Measurements from ENCODE around the gene CHCHD3. TPM values are rescaled to one million over a fixed set of nuclear protein-coding genes. Genes with fewer than 3 reads are reported as not detected.

The CHCHD3 gene
- total and polyA plus RNA-seq, 2 of the 4 experiments (the other 2 are of a cell fraction), result 56.9 to 141 TPM

- H3K56ac ChIP-seq (ENCODE audit: extremely low read depth, insufficient read depth, low read length), result no peak overlapping the region
- no peak overlapping the region for H2BK120ac ChIP-seq (ENCODE audit: low read depth, low read length)
- ChIA-PET CTCF (no interaction called here), POLR2A (ENCODE audit: unreplicated experiment) (no interaction called here)
- no peak for ATAC-seq (ENCODE audit: low read depth)
- no peak overlapping the region for H3K9ac ChIP-seq (ENCODE audit: low read depth, low read length)
- TF ChIP-seq RCOR1 (IDR thresholded peaks at IDR 0.05; ENCODE audit: insufficient replicate concordance, low read length) (no peak), RAD21 (IDR thresholded peaks at IDR 0.05; ENCODE audit: low read length) (no peak), MAZ (IDR thresholded peaks at IDR 0.05; ENCODE audit: borderline replicate concordance, low read depth, low read length) (no peak), USF2 (IDR thresholded peaks at IDR 0.05; ENCODE audit: low read depth, low read length) (no peak), MXI1 (IDR thresholded peaks at IDR 0.05; ENCODE audit: borderline replicate concordance, low read depth, low read length) (no peak), NFE2L2 (IDR thresholded peaks at IDR 0.05; ENCODE audit: low read depth, low read length) (no peak), CHD1 (IDR thresholded peaks at IDR 0.05; ENCODE audit: low read depth, low read length) (no peak), FOS (IDR thresholded peaks at IDR 0.05; ENCODE audit: low read depth, low read length) (no peak), CEBPB (IDR thresholded peaks at IDR 0.05; ENCODE audit: low read depth, low read length) (no peak), ELK1 (IDR thresholded peaks at IDR 0.05; ENCODE audit: borderline replicate concordance, low read depth, low read length) (no peak), MAFK (IDR thresholded peaks at IDR 0.05; ENCODE audit: low read depth, low read length) (no peak), SMC3 (IDR thresholded peaks at IDR 0.05; ENCODE audit: low read depth, low read length) (no peak)
- DNase-seq, result no peak
- H3K27ac ChIP-seq (ENCODE audit: insufficient read depth, low read length), result no peak overlapping the region
- H3K4ac ChIP-seq (ENCODE audit: low read depth, low read length), result no peak overlapping the region
- no peak overlapping the region for H2BK5ac ChIP-seq (ENCODE audit: low read depth, low read length, poor library complexity, severe bottlenecking)
- no peak overlapping the region for H3K4me3 ChIP-seq (ENCODE audit: insufficient read depth, low read depth, low read length)
- no peaks in the 10 kb centered on the region for H3K27me3 ChIP-seq (ENCODE audit: control insufficient read depth, insufficient read depth, low read length)
- no peaks in the 10 kb centered on the region for H3K9me3 ChIP-seq (ENCODE audit: control insufficient read depth, insufficient read depth, low read length)
- H3K14ac ChIP-seq (replicated peaks; ENCODE audit: low read depth, low read length), result no peak overlapping the region
- no peak overlapping the region for H4K8ac ChIP-seq (ENCODE audit: low read depth in 2 of 2, low read length in 2 of 2)
- no TSS peak for BruUV-seq (replicated peaks)
- no peak overlapping the region for H3K18ac ChIP-seq (ENCODE audit: low read depth, low read length)
- no peak overlapping the region for H3K4me2 ChIP-seq (ENCODE audit: low read depth, low read length)
- H2AFZ ChIP-seq (replicated peaks; ENCODE audit: low read length, poor library complexity), result no peak overlapping the region
- no peak overlapping the region for H2BK20ac ChIP-seq (ENCODE audit: low read depth, low read length)
- H4K20me1 ChIP-seq (ENCODE audit: insufficient read depth, low read length), result no peaks in the 10 kb centered on the region
- in situ Hi-C loops (cut with MboI; ENCODE audit: low sequenced_read_pairs), result no loop called here
- intact Hi-C loops (cut with micrococcal nuclease), result no loop called here
- no peaks in the 10 kb centered on the region for H3K36me3 ChIP-seq (ENCODE audit: control insufficient read depth, insufficient read depth, low read length)
- peaks cover 2% of the 10 kb centered on the region; the same call in 1 of the 2 replicates for H3K4me1 ChIP-seq (ENCODE audit: control insufficient read depth, insufficient read depth, low read length)
- dilution Hi-C loops (cut with HindIII; ENCODE audit: low sequenced_read_pairs, unreplicated experiment), result no loop called here
- H2BK15ac ChIP-seq (ENCODE audit: low read depth, low read length), result no peak overlapping the region
- H2AK5ac ChIP-seq (ENCODE audit: low read depth, low read length), result no peak overlapping the region
- no peak overlapping the region for H4K5ac ChIP-seq (ENCODE audit: low read depth, low read length)
- no peak overlapping the region for H2AK9ac ChIP-seq (replicated peaks; ENCODE audit: low read depth, low read length, poor library complexity)
- peaks cover 6 to 10% of the 10 kb centered on the region in 2 experiments; a peak in 2 of 4 replicates for H3K79me1 ChIP-seq (ENCODE audit: low read depth in 1 of 2, low read length in 2 of 2)
- H3K9me1 ChIP-seq (ENCODE audit: insufficient read depth, low read length), result no peaks in the 10 kb centered on the region; the same call in 1 of the 2 replicates
- H4K91ac ChIP-seq (ENCODE audit: insufficient read depth, low read depth, low read length), result no peak overlapping the region
- no peak overlapping the region for H3K23ac ChIP-seq (ENCODE audit: low read depth, low read length)
These were observed 282.8 kb downstream of the CHCHD3 start for GRCh38 chr7:132799081-132799413.
